CD4-positive, alpha-beta T cell treated with Interleukin-10 for 1 hour (primary cell): ENCODE measurements around the gene LILRB4.
"Not testable (repeated sequence)": the region's sequence is repeated elsewhere in the genome, so short reads cannot be mapped to it uniquely, and the experiment has no call there.

Experiments
- DNase-seq: peaks from one replicate; pipeline ENCODE4 v3.0.0-alpha.2; 2020

LILRB4 gene

DNA sequence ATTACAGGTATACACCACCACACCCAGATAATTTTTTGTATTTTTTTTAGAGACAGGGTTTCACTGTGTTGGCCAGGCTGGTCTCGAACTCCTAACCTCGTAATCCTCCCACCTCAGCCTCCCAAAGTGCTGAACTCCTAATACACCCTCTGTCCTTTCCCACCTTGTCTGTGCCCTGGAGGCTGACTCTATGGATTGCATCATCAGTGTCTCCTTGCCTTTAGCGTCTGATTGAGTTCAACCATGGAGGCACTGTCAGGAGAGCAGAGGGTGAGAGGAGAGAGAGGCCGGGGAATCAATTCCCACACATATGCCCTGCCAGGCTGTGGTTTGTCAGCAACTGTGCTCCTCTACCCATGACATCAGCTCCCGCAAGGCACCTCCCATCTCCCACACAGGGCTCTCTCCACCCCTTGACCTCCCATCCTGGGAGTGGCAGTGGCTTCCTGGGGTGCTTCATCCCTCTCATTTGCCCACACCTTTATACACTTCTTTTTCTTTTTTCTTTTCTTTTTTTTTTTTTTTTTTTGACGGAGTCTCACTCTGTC is 12.6 kb upstream of the LILRB4 start:
- no peak for DNase-seq

GRCh38 chr19:54653181-54653809 is 9.5 kb upstream of the LILRB4 start:
- DNase-seq, result peak; percentile 32

DNA sequence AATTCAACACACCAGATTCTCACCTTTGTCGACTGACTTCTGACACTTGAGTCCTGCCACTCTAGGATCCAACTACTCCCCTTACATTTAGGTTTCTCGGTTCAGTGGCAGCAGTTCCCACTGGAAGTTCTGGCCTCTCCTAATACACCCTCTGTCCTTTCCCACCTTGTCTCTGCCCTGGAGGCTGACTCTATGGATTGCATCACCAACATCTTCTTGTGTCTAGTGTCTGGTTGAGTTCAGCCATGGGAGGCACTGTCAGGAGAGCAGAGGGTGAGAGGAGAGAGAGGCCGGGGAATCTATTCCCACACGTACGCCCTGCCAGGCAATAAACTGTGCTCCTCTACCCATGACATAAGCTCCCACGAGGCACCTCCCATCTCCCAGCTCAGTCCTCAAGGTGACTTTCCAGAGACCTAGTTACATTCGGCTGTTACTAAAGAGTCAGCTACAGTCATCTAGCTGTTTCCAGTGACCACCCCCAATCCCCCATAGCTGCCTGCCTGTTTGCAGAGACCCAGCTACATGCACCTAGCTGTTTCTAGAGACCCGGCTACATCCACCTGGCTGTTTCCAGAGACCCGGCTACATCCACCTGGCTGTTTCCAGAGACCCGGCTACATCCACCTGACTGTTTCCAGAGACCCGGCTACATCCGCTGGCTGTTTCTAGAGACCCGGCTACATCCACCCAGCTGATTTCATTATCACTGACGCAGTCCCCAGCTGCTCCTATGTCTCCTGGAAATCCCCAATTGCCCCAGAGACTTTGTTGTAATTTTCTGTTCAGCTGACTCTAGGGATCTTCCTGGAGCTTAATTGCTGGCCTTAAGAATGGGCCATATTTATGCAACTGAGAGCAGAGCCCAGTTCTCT is 8.1 kb upstream of the LILRB4 start:
- no peak for DNase-seq

DNA sequence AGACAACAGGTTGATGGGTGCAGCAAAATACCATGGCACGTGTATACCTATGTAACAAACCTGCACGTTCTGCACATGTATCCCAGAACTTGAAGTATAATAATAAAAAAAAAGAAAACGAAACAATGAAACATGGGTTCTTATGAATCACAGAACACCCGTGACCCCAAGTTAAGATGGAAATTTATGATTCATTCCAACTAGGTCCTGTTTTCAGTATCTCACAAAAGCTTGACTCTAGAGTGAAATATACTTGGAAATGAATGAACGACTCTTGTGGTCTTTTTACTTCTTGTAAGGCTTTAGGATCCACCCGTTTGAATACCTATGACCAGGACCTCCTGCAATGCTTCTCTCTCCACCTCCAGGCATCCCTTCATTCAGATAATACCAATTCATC is 3.5 kb upstream of the LILRB4 start:
- no peak for DNase-seq

- no peak for DNase-seq
Measured at GRCh38 chr19:54660306-54660705, 2.5 kb upstream of the LILRB4 start.

GRCh38 chr19:54660964-54661363 is 1.8 kb upstream of the LILRB4 start:
- DNase-seq, result no peak

GRCh38 chr19:54661846-54662481 is 821 bp upstream of the LILRB4 start:
- DNase-seq, result no peak

GRCh38 chr19:54665530-54665929 is 2.7 kb downstream of the LILRB4 start:
- DNase-seq, result no peak

DNA sequence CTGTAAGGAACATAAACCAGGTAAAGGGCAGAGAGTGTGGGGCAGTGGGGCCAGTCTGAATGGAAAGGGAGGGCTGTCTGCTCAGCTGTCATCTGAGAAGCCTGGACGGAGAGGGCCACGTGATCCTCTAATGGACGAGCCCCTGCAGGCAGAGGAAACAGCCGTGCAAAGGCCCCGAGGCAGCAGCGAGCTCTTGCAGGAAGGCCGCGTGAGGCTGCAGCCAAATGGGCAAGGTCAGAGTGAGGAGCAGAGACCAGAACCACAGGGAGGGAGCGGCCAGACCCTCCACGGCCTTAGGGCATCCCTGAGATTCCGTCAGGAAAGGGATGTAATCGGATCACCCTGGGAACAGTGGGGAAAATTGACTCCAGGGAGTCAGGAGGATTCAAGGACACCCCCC is 4.4 kb downstream of the LILRB4 start:
- DNase-seq, result no peak

GRCh38 chr19:54668353-54668752 is 5.6 kb downstream of the LILRB4 start:
- DNase-seq, result no peak

- no peak for DNase-seq
Measured at GRCh38 chr19:54670576-54671357, 8.0 kb downstream of the LILRB4 start.

DNA sequence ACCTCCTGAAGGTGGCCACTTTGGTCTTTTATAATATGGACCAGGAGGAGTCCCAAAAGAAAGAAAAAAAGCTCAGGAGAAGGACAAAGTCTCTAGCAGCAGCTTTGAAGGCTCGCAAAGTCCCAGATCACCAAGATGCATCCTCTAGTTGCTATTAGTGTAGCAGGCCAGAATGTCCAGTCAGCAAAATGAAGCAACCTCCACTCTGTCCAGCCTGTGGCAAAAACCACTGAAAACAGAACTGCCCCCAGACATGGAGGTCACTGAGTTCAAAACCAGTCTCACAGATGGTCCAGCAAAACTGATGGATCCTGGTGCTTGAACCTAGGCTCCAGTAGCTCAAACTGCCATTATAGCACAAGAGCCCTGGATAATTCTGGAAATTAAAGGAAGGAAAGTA is 10.4 kb downstream of the LILRB4 start:
- no peak for DNase-seq

- DNase-seq, result peak; percentile 35
Measured at GRCh38 chr19:54674021-54674617, 11.3 kb downstream of the LILRB4 start.

- DNase-seq, result peak; percentile 55
Measured at GRCh38 chr19:54676210-54676834, 13.5 kb downstream of the LILRB4 start.

DNA sequence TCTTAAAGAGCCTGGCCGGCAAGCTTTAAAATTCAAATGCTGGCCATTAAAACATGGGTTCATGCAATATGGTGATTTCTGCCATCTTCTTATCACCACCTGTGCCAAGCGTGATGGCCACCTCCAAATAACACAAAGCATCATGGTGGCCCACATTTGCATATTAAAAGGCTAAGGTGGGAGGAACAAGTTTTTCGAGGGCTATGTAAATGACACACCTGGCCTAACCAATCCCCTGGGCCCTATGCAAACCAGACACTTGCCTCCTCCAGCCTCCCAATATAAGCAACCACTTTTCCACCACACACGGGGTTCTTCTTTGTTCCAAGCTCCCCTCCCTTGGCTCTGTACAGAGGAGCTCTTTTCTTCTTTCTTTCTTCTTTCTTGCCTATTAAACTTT is 14.4 kb downstream of the LILRB4 start:
- DNase-seq, result no peak

DNA sequence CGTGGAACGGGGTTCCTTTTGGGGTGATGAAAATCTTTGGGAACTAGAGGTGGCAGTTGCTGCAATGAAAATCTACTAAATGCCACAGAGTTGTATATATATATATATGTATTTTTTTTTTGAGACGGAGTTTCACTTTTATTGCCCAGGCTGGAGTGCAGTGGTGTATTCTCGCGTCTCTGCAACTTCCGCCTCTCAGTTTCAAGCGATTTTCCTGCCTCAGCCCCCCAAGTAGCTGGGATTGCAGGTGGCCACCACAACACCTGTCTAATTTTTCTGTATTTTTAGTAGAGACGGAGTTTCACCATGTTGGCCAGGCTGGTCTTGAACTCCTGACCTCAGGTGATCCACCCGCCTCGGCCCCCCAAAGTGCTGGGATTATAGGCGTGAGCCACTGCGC is 18.8 kb downstream of the LILRB4 start:
- DNase-seq, result not testable (repeated sequence)

DNA sequence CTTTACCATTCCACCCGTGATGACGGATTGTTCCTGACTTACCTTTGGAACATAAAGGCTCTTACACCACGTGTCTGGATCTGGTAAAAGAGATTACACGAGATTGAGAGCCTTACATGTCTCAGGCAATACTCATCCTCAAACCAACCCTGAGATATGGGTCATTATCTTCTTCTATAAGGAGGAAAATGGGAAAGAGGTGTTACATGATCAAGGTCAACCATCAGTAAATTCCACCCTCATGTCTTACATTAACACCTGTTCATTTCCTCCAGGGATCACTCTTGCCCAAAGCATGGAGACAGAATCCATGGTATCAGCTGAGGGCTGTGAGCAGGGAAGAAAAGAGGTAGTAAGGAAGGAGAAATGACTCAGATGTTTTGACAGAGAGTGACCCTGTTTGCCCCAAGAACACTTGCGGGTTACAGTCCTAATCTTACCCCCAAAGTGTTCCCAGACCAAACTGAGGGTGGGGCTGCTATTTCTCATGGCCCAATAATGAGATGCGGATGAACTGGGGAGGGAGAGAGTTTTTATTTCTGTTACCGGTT is 19.6 kb downstream of the LILRB4 start:
- no peak for DNase-seq

GRCh38 chr19:54684527-54684926 is 21.7 kb downstream of the LILRB4 start:
- no peak for DNase-seq

DNA sequence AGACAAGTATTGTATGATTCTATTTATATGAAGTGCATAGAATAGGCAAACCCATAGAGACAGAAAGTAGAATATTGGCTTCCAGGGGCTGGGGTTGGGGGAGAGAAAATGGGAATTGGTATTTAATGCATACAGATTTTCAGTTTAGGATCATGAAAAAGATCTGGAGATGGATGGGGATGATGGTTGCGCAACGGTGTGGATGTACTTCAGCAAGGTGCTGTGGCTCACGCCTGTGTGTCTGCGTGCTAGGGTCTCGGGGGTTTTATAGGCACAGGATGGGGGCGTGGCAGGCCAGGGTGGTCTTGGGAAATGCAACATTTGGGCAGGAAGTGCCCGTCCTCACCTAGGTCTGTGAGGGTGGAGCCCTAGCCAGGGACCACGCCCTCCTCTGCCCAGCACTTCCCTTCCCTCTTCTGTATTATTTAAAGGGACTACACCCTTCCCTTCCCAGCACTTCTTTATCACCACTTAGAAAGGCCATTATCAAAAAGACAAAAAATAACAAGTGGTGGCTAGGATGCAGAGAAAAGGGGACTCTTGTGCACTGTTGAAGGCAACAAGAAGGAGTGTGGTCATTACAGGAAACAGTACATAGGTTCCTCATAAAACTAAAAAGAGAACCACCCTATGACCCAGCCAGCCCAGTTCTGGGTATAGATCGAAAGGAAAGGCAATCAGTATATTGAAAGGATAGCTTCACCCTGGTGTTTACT is 29.0 kb downstream of the LILRB4 start:
- DNase-seq, result no peak

GRCh38 chr19:54692298-54692615 is 29.5 kb downstream of the LILRB4 start:
- no peak for DNase-seq

DNA sequence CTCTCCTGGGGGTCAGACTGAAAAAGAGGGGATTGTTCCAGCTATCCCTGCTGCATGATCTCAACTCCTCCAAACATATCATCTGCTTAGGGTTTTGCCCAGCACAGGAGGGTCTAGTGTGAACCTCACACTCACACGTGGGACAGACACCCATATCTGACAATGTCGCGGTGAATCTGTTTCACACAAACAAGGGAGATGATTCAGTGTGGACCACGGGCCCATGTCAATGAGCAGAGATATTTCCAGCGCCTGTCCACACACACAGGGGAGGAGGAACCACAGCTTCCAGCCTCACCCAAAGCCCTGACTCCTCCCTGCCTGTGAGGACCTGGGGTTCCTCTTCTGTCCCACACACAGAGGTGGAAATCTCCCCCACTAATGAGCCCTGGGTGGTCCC is 31.9 kb downstream of the LILRB4 start:
- peak; percentile 4 for DNase-seq
